Measurements from ENCODE around the gene PER3. TPM values are rescaled to one million over a fixed set of nuclear protein-coding genes. Genes with fewer than 3 reads are reported as not detected.

The PER3 gene
- total RNA-seq, 1 donor, result 35.5 TPM

DNA sequence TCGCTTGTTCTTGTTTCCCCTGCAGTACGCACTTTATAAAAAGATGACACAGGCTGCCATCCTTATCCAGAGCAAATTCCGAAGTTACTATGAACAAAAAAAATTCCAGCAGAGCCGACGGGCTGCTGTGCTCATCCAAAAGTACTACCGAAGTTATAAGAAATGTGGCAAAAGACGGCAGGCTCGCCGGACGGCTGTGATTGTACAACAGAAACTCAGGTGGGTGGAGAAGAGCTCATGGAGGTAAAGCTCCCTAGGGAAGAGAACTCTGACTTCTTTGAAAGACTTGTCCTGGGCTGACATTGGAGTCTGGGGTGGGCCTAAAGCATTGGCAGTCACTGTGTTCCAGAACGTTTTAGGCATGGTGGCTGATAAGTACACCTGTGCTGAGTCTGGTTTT lies 32.9 kb upstream of the PER3 start:
- no peak overlapping the region for H3K4me3 ChIP-seq (ENCODE audit: low read depth, low read length)
- TF ChIP-seq, protein P1, sequence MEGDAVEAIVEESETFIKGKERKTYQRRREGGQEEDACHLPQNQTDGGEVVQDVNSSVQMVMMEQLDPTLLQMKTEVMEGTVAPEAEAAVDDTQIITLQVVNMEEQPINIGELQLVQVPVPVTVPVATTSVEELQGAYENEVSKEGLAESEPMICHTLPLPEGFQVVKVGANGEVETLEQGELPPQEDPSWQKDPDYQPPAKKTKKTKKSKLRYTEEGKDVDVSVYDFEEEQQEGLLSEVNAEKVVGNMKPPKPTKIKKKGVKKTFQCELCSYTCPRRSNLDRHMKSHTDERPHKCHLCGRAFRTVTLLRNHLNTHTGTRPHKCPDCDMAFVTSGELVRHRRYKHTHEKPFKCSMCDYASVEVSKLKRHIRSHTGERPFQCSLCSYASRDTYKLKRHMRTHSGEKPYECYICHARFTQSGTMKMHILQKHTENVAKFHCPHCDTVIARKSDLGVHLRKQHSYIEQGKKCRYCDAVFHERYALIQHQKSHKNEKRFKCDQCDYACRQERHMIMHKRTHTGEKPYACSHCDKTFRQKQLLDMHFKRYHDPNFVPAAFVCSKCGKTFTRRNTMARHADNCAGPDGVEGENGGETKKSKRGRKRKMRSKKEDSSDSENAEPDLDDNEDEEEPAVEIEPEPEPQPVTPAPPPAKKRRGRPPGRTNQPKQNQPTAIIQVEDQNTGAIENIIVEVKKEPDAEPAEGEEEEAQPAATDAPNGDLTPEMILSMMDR (IDR thresholded peaks at IDR 0.05; ENCODE audit: insufficient read depth, low read length), result no peak
- no peak for DNase-seq (ENCODE audit: low read depth)

DNA sequence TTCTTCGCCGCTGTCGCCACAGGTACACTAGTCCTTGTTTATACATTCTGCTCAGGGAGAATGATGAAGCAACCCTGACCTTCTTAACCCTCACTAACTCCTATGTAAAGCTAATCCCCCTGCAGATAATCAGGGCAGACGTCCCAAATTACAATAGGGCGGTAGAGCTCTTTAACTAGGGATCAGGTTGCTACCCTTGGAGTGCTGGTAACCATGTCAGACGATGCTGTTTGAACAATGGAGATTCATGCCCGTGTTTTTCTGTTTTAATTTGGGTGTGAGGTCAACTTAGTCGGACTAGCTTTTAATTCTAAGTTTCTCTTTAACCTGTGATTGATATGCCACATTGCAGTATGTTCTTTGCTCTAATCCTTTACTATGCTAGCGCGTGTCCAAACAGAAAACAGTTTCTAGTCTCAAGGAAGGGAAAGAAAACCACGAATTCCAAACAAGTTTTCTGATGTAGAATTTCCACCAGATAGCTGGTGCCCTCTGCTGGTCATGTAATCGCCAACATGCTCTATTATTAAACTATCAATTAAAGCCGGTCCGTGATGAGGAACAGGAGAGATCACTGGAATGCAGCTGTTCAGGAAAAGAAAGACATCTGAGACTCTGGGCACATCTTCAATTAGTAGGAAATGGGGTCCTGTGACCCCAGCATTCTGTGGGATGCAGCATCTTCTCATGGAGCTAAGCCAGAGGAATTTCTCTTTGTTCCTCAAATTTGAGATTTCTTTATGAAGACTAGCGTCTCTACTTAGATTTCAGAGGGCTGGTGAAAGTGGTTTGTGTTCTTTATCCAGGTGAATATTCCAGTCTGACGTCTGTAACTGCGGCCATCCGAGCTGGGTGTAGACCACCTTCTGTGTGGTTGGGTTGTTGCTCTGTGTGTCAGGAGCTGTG lies 31.3 kb upstream of the PER3 start:
- peak; percentile 81 for DNase-seq (ENCODE audit: low read depth)
- TF ChIP-seq, protein P1 (IDR thresholded peaks at IDR 0.05; ENCODE audit: insufficient read depth, low read length), result peak; percentile 72
- H3K4me3 ChIP-seq (ENCODE audit: low read depth, low read length), result peak overlapping the region; percentile 46

DNA sequence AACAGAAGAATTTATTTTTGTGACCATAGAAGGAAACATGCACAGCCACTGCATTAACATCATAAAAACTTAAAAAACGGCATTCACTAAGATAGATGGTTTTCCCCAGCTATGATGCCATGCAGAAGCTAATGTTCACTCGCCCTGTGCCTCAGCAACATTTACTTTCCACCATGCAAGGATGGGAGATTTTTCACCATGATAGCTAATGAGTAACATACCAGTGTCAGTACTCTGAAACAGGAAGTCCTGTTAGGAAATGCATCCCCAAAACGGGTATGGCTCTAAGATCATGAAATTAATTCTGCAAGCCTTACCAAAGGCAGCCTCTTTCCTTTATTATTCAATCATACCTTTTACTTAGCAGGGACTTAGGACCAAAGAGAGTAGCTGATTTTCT lies 30.4 kb upstream of the PER3 start:
- no peak for DNase-seq (ENCODE audit: low read depth)
- TF ChIP-seq, protein P1 (IDR thresholded peaks at IDR 0.05; ENCODE audit: insufficient read depth, low read length), result no peak
- no peak overlapping the region for H3K4me3 ChIP-seq (ENCODE audit: low read depth, low read length)

DNA sequence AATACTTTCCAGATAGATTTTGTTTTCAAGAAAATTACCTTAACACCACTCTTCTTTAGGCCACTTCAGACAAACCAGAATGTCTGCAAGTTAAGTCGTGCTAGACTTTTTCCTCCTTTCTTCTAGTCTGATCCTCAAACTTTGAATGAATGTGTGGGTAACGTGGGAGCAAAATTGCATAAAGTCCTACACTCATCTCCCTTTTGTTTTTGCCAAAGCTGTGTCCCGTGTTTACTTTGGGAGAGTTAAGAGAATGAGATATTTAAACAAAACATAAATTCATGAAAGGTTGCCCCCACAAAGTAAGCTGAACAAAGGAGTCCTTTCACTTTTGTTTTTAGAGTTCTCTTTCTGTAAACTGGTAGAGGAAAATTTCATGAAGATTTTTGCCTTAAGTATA lies 29.9 kb upstream of the PER3 start:
- TF ChIP-seq, protein P1 (IDR thresholded peaks at IDR 0.05; ENCODE audit: insufficient read depth, low read length), result no peak
- DNase-seq (ENCODE audit: low read depth), result no peak
- no peak overlapping the region for H3K4me3 ChIP-seq (ENCODE audit: low read depth, low read length)

DNA sequence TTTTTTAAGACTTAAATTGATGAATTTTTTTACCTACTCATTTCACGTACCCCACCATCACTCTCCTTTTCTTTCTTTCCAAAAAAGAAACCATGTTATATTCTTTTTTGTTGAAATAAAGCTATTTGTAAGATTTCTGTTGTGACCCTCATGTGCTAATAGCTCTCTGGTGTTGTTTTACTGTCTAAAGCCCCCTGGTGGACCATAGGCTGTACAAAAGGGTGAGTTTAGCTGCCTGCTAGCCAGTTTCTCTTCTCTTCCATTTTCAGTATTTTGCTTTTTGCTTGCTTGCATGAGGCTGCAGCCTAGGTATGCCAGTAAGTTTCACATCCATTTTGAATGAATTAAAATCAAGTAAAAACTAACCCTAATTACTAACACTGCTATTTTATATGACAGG lies 28.6 kb upstream of the PER3 start:
- DNase-seq (ENCODE audit: low read depth), result peak; percentile 7
- H3K4me3 ChIP-seq (ENCODE audit: low read depth, low read length), result no peak overlapping the region
- TF ChIP-seq, protein P1 (IDR thresholded peaks at IDR 0.05; ENCODE audit: insufficient read depth, low read length), result peak; percentile 41

DNA sequence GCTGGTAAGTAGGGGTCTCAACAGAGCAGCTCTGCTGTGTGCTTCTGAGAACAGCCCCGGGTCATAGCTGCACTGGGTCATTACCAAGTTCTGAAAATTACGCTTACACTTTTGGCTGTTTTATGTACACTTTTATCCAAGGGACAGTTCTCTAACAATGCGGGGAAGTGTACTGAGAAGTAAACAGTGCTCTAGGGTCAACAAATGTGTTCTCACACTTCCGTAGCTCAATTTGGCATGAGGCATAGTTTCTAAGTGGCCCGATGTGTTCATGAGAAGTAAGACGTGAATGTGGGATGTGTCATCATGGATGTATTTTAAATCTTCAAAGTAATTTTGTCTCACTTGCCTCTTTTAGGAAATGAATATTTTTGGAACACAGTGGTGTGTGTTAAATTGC lies 23.8 kb upstream of the PER3 start:
- no peak for DNase-seq (ENCODE audit: low read depth)
- TF ChIP-seq, protein P1 (IDR thresholded peaks at IDR 0.05; ENCODE audit: insufficient read depth, low read length), result no peak
- no peak overlapping the region for H3K4me3 ChIP-seq (ENCODE audit: low read depth, low read length)

Measured in fibroblast of the aortic adventitia (primary cell).